ENCODE measurements around the gene PLEKHG3.
"Not testable (repeated sequence)": the region's sequence is repeated elsewhere in the genome, so short reads cannot be mapped to it uniquely, and the experiment has no call there.

The PLEKHG3 gene

DNA sequence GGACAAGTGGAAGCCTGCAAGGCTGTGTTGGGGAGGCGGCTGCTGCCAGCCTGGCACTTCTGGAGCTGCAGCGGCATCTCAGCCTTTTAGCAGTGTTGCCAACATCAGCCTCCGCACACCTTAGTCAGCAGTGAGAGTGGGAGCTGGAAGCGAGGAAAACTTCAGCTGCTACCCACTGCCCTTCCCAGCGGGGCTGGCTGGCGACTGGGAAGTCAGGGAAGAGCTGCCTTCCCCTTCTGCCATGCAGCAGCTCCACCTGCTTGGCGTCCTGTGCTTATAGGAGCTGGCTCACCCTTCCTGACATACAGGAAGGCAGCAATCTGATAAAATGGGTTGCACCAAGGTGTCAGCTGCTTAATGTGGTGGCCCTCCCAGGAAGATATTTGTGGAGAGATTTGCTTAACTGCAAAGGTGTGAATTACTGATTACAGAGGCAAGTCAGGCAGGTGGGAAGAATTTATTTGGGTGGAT is 15.4 kb upstream of the PLEKHG3 start:
- DNase-seq, result no peak

DNA sequence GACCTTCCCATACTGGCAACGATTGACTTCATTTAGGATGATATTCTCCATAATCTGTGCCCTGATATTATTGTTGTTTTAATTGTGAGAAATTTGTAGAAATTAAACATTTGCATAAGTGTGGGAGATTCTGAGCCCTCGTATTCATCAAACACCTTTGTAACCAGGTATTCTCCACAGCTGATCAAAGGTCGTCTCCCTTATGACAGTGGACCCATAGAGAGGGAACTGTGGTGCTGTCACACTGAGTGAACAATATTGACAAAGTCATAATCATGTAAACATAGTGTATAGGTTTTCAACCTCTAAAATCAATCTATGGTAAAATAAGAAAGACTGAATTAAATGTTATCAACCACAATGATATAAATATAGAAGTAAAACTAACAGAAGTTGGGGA is 14.9 kb upstream of the PLEKHG3 start:
- DNase-seq, result no peak

GRCh38 chr14:64690607-64691006 is 13.6 kb upstream of the PLEKHG3 start:
- DNase-seq, result not testable (repeated sequence)

DNA sequence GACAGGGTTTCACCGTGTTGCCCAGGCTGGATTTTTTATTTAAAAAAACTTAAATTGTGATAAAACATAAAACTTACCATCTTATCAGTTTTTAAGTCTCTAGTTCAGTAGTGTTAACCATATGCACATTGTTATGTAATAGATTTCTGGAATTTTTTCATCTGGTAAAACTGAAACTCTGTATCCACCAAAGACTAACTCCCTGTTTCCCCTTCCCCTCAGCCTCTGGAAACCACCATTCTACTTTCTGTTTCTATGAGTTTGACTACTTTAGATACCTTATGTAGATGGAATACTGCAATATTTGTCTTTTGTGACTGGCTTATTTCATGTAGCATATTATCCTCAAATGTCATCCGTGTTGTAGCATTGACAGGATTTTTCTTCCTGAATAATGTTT is 12.8 kb upstream of the PLEKHG3 start:
- no peak for DNase-seq

DNA sequence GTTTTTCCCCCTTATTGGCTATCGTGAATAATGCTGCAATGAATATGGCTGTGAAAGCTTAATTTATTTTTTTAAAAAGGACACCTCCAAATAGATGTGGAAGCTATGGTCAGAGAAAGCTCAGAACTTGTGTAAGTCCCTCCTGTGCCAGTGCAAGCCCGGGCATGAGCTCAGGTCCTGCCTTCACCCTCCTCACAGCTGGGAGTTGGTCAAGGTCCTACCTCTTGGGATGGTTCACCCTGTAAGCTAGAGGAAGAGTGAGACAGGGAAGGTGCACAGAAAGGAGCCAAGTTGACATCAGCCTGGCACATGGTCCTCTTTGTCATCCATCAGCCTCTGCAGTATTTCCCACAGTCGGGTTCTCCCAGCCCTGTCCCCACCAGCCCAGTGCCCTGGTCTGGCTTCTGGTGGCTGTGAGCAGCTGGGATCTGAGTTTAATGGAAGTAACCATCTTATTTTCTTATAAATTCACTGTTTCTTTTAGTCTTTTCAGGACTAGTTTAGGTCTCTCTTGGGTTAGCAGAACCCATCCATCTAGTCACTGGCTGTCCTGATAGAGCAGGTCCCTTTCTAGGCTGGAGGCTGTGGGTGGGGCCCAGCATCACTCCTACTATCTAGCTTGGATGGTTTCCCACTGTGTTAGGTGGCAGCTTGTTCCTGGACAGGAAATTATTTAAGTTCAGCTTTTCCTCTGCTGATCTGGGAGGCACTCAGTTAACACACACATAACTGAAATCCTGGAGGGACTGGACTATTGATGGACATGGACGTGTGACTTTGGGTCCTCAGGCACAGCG is 11.8 kb upstream of the PLEKHG3 start:
- DNase-seq, result no peak

DNA sequence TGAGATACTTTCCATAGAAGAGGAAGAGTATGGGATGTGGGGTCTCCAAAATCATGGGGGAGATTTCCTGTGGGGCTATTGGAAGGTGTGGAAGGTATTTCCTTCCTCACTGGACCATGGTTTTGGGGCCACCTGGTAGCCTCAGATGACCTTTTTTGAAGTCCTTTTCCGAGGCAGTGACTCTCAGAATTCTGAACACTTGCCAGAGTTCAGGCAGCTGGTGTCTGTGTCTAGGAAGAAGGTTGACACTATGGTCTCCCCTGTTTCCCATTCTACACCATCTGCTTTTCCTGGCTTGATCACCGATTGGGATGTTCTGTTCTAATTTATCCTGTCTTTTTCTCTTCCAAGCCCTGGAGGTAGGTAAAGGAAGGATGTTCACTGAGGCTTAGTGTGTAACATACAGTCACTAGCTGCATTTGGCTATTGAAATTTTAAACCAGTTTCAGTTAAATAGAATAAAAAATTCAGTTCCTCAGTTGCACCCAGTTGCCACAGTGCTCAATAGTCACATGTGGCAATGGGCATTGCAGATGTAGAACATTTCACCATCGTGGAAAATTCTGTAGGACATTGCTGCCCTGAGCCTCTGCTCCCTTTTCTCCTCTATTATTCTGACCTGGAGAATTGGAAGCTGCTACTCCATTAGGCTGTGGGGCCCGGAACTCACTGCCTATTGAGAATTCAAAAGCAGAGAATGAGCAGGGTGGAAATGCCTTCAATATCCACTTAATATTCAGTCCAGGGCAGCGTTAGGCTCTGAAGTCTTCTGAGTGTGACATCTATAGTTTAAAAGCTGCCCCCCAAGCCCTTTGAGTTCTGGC is 11.0 kb upstream of the PLEKHG3 start:
- DNase-seq, result no peak

GRCh38 chr14:64693810-64694165 is 10.4 kb upstream of the PLEKHG3 start:
- DNase-seq, result no peak

DNA sequence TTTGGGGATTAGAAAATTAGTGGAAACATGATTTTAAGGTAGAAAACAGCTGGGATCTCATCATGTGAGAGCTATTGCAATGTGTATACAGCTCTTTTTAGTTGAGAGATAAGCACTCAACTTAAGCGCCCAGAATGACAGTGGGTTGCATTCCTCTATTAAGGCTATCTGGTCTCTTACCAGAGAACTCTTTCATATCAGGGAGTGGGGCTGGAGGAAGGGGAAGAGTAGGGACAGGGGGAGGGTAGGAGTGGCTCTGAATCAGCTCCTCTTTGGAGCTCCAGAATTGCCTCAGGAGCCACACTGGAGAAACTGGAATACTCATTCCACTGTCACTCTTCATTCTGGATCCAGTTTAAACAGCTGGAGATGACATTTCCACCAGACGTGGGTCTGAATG is 9.2 kb upstream of the PLEKHG3 start:
- no peak for DNase-seq

DNA sequence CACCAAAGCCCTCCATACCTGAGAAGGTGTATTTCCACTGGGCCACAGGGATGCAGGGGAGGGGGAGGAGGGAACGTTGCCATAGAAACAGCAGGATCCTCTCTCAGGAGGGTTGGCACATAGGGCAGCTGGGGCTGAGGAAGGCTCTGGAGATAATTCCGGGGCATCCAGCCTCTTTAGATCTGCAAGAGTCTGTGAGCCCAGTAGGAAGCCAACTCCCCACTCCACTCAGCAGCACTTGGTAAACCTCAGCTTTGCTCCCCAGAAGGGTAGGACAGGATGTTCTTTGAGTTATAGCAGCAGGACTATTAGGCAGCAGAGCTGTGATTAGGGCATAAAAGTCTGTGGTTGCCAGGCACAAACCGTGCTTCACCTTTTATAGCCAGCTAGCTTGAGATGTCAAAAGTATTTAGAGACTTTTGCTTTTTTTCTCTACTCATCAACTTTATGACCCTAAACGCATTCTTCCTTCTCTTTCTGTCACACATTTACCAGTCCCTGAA is 7.8 kb upstream of the PLEKHG3 start:
- no peak for DNase-seq

- no peak for DNase-seq
Observed at GRCh38 chr14:64698903-64699302, 5.3 kb upstream of the PLEKHG3 start.

DNA sequence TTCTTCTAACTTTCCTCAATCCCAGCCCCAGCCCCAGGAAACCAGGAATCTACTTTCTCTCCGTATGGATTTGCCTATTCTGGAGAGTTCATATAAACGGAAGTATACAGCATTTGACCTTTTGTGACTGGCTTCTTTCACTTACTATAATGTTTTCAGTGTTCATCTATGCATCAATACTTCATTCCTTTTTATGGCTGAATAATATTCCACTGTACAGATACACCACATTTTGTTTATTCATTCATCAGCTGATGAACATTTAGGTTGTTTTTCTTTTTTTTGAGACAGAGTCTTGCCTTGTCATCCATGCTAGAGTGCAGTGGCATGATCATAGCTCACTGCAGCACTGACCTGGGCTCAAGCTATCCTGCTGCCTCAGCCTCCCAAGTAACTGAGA is 3.9 kb upstream of the PLEKHG3 start:
- DNase-seq, result no peak

GRCh38 chr14:64700894-64701293 is 3.3 kb upstream of the PLEKHG3 start:
- no peak for DNase-seq

- DNase-seq, result no peak
Observed at GRCh38 chr14:64701660-64702059, 2.6 kb upstream of the PLEKHG3 start.

DNA sequence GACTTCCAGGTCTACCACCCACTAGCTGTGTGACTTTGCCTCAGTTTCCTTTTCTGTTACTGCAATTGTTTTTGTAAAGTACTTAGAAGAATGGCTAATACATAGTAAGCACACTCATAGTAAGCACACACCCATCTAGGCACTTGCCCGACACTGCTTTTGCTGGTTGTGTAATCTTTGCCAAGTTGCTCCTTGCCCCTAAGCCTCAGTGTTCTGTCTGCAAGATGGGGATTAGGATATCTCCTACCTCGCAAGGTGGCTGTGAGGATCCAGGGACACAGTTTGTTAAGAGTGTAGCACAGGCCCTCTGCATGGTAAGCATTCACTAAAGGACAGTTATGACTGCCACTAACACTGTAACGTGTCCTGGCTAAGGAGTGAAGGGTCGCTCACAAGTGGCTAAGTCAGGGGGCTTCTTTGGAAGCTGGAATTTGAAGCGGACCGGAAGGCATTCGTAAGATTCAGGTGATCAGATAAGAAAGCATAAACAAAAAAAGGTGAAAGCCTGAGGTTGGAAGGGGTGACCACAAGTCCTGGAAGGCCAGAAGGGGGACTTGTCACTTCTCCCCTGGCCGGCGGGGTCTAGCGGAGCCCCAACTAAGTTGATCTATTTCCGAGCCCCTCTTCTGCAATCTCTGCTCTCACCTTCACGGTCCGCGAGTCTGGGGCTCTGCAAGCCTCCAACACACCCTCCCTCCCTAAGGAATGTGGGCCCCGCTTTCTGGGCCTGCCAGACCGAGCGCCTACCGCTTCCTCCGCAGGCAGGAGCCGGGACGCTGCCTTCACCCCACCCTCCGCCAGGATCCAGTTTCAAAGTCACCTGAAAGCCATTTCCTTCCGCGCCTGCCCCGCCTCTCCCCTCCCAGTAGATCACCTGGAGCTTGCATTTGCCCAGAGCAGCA is 1.5 kb upstream of the PLEKHG3 start:
- no peak for DNase-seq

DNA sequence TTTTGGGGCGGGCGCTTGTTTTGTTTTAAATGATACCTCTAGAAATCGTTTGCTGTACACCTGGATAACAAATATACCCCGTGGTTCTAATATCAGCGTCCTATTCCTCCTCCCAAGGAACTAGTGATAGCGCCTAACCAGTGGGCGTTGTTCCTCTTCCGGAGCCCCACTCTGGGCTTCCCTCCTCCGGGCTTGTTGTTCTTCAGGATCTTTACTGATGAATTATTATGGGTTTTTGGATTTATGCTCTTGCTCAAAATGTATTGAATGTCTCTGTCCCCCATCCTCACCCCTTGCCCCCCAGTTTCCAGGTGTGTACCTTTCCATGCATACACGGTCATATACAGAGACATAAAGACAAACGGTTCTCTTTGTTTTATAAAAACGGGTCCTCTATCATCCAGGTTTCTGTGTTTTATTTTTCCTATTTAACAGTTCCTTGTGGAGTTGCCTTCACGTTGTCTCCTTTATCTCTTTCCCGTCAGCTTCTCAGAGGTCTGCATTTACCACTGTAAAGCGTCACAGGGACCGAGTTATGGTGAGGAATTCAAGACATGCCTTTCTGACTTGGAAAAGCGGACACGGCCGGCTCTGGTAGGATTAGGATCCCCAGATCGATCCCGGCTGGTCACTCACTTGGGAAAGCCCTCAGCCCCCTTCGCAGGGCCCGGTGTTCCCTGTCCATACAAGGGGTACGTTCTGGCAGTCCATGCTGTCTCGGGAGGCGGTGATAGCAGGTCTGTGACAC is 655 bp upstream of the PLEKHG3 start:
- DNase-seq, result no peak

DNA sequence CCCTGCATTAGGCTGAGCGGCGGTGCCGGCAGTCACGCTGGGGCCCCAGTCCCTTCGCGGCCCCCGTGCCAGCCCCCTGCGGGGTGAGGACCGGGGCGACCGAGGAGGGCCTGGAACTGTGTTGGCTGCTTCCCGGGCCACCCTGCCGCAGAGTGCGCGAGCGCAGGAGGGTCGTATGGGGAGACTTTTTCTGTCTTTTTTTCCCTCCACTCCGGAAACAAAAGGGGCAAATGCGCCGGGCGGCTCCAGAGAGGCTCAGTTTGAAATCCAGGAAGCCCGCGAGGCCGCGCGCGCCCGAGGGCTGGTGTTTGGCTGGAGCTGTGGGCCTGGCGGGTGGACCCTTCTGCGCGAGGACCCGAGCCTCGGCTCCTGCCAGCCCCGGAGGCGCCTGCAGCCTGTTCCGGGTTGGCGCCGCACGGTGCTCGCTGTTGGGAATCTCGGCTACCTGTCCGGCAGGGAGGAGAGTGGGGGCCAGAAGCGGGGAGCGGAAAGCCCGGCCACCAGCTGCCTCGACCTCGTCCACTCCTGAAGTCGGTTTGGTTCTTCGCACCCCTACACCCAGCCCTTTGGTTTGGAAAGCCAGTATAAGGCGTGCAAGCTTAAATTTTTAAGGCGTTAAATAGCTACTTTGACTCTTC is 638 bp downstream of the PLEKHG3 start:
- DNase-seq, result no peak

GRCh38 chr14:64705381-64706118 is 1.3 kb downstream of the PLEKHG3 start:
- no peak for DNase-seq

DNA sequence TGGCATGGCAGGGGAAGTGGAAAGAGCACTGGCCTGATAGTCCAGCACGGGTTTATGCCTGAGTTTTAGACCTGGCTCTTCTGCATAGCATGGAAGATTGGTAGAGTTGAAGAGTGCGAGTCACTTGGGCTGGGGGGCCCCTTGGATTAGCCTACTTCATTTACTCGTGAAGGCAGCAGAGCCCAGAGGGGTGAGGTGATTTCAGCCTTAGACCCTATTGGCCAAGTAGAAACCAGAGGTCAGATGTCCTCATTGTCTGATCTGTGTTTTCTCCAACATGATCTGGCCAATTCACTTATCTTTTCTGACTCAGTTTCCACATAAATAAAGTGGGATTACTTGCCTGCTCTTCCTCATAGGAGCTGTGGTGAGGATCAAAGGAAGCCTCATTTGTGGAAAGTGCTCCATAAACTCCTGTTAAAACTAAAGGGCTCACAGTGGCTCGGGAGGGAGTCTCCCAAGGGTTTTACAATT is 1.9 kb downstream of the PLEKHG3 start:
- no peak for DNase-seq

- DNase-seq, result no peak
Observed at GRCh38 chr14:64706593-64707193, 2.5 kb downstream of the PLEKHG3 start.

DNA sequence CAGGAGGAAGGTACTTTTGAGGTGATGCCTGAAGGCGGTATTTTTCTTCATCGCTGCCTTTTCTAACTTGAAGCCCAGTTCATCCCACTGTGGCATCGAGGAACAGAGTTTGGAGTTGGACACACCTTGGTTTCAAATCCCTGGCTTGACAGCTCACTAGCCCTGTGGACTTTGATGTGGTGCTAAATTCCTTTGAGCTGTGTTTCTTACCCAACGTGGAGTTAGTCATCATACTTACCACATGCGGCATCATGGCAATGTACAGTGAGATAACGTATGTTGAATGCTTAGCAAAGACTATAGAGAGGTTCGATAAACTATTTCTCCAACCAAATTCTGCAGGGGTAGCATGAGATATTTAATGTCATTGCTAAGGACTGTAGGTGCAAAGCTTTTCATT is 3.4 kb downstream of the PLEKHG3 start:
- DNase-seq, result no peak

All from activated CD4-positive, alpha-beta T cell treated with anti-CD3 and anti-CD28 coated beads, Interleukin-2, amount 50 U/mL, for 4 hours (primary cell).